A673 (cell line): ENCODE results near the gene HTATIP2.

Experiments
- EZH2 ChIP-seq: fragments of 200-600 bp; sonication (generic); IDR thresholded peaks from 2 replicates; pipeline ENCODE4 v1.6.1; 2017; ENCODE audit warnings: borderline replicate concordance, low read depth, mild to moderate bottlenecking, mixed read lengths, antibody characterized with exemption, low read length; ENCODE audit not compliant: poor library complexity, severe bottlenecking
- TF ChIP-seq, protein P1 (sequence below): fragments of 300-800, 200-600 bp; sonication (generic); conservative IDR thresholded peaks from 2 replicates; pipeline ENCODE4 v1.5.1; 2017; ENCODE audit warnings: low read depth, mild to moderate bottlenecking, antibody characterized with exemption, low read length, moderate library complexity, mixed read lengths

DNA sequence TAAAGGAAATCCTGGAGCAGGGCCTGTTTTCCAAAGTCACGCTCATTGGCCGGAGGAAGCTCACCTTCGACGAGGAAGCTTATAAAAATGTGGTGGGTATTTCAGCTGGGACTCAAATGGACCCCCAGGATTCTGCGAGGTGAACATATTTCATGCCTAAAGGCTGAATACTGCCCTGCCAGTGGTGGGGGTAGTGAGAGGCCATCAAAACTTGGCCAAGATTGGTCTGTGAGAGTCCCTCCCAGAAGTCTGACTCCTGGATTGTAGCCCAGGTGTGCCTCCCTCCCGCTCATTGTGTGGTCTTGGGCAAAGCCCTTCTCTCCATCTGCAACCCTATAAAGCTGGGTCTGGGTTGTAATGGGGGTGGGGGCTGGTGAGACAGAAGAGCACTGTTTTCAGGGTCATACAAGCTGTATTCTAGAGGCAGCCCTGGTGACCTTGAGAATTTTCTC lies 853 bp downstream of the HTATIP2 start:
- TF ChIP-seq, protein P1, sequence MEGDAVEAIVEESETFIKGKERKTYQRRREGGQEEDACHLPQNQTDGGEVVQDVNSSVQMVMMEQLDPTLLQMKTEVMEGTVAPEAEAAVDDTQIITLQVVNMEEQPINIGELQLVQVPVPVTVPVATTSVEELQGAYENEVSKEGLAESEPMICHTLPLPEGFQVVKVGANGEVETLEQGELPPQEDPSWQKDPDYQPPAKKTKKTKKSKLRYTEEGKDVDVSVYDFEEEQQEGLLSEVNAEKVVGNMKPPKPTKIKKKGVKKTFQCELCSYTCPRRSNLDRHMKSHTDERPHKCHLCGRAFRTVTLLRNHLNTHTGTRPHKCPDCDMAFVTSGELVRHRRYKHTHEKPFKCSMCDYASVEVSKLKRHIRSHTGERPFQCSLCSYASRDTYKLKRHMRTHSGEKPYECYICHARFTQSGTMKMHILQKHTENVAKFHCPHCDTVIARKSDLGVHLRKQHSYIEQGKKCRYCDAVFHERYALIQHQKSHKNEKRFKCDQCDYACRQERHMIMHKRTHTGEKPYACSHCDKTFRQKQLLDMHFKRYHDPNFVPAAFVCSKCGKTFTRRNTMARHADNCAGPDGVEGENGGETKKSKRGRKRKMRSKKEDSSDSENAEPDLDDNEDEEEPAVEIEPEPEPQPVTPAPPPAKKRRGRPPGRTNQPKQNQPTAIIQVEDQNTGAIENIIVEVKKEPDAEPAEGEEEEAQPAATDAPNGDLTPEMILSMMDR, result no peak
- TF ChIP-seq EZH2, result no peak
